LNCAP (cell line): Measurements from ENCODE around the gene CREB5.

Experiments used
- TF ChIP-seq, protein P1 (sequence below): fragments of 450-650 bp; IDR thresholded peaks from 2 replicates; pipeline ENCODE4 v1.5.1; 2017; ENCODE audit warnings: mild to moderate bottlenecking

Gene CREB5

DNA sequence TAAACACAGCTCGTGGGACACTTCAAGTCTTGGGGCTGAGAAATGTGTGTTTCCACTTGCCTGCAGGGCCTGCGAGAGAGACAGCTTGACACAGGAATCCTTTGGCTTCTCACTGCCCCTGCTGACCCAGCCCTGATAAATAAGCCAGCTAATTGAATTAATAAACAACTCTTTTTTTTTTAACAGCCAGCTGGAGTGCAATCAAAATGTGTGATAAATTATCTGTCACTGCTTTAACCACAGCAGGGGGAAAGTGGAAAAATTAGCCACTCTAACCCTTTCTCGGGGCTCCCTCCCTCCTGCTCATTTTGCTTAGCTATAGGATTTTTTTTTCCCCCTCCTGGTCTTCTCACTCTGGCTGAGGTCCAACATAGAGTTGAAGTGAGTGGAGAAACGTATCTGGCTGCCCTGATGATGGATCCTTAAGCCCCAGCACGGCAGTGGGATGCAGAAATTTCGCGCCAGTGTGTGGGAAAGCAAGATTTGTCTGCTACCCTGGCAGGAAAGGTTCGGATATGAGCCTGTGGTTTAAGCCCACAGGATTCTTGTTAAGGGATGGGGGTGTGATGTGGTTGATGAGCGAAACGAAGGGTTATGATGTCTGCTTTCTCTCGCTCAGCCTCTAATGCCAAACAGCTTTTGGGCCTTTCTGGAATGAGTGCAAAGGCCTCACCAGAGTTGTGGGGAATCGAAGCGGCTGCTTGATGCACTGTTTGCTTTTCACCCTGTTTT is 372.0 kb downstream of the CREB5 start:
- TF ChIP-seq, protein P1, sequence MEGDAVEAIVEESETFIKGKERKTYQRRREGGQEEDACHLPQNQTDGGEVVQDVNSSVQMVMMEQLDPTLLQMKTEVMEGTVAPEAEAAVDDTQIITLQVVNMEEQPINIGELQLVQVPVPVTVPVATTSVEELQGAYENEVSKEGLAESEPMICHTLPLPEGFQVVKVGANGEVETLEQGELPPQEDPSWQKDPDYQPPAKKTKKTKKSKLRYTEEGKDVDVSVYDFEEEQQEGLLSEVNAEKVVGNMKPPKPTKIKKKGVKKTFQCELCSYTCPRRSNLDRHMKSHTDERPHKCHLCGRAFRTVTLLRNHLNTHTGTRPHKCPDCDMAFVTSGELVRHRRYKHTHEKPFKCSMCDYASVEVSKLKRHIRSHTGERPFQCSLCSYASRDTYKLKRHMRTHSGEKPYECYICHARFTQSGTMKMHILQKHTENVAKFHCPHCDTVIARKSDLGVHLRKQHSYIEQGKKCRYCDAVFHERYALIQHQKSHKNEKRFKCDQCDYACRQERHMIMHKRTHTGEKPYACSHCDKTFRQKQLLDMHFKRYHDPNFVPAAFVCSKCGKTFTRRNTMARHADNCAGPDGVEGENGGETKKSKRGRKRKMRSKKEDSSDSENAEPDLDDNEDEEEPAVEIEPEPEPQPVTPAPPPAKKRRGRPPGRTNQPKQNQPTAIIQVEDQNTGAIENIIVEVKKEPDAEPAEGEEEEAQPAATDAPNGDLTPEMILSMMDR, result no peak

DNA sequence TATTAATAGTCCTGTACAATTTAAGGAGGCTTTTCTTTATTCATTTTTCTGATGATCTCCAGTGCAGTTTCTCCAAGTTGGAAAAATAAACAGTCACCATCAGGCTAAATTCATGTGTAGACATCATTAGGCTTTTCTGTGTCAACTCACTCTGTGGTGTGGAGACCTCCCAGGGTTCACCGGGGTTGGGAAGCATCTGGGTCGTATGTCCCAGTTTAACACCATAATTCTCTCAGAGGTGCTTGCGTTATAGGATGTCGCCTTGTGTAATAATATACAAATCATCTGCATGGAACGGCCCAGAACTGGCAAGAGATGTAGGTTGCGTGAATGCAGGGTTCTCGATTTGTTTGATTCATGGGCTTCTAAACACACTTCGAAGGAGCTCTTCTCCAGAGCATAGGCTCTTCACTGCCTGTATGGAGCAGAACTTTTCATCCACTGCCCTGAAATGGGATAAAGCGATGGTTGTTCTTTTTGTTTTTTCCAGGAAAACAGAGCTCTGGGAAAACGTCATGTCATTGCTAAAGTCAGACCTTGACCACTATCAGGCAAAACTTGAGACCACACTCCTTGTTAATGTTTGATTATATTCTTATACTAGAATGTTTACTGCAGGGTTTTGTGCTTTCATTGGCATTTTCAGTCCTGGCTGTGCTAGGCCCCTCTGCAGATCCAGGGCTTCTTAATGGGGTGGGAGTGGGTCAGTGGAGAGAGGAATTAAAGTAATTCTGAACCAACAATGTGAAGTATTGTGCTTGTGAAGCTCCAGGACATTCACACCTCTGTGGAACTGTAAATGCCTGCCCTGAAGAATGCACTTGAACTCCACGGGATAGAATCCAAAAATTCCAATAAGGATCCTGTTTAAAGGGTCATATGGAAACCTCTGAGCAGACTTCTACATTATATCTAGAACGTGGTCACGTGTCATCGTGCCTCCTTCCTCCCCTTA is 373.0 kb downstream of the CREB5 start:
- TF ChIP-seq, protein P1, result no peak

DNA sequence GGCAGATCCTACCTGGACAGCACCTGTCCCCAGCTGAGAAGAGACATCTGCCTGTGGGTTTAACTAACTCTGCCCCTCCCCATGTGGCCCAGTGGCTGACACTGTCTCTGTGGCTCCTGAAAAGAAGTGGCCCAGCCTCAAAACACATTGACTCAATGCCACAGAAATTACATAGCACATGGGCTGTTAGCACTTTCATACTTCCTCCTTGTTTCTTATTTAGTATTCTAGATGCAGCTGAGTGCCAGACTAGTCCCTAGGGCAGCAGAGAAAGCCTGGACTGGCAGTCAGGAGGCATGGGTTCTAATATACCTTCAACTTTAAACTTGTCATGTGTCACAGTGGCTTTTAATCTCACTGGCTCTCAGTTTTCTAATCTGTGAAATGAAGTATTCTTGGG is 374.8 kb downstream of the CREB5 start:
- TF ChIP-seq, protein P1, result no peak

DNA sequence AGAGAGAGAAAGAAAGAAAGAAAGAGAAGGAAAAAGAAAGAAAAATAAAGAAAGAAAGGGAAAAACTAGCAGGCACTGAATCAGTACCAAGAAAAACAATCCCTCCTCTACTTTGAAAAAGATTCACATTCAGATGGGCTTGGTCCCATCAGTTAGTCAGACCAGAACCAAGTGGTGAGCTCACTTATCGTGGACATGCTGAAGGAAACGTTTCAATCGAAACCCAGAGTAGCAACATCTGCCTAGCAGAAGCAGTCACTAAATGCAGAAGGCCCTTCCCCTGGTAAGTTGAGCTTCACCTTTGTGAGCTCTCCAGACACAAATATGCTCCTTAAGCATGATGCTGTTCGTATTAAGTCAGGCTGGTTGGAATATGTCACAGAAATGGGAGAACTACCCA is 378.1 kb downstream of the CREB5 start:
- TF ChIP-seq, protein P1, result no peak

DNA sequence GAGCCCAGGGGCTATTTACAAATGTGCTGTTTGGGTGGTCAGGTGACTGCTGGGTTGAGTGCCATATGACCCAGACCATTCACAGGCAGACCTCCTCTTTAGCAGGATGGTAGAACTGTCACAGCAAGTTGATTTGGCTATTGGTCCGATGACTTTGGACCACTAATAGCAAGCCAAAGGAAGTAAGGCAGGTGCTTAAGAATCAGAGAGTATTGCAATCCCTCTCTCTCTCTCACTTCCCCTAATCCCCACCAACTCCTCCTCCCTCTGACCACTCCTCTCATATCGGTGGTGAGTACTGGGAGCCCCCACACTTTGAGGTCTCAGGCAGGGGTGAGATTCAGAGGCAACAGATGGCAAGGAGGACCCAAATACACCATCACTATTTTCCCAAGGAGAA is 380.5 kb downstream of the CREB5 start:
- TF ChIP-seq, protein P1, result no peak

DNA sequence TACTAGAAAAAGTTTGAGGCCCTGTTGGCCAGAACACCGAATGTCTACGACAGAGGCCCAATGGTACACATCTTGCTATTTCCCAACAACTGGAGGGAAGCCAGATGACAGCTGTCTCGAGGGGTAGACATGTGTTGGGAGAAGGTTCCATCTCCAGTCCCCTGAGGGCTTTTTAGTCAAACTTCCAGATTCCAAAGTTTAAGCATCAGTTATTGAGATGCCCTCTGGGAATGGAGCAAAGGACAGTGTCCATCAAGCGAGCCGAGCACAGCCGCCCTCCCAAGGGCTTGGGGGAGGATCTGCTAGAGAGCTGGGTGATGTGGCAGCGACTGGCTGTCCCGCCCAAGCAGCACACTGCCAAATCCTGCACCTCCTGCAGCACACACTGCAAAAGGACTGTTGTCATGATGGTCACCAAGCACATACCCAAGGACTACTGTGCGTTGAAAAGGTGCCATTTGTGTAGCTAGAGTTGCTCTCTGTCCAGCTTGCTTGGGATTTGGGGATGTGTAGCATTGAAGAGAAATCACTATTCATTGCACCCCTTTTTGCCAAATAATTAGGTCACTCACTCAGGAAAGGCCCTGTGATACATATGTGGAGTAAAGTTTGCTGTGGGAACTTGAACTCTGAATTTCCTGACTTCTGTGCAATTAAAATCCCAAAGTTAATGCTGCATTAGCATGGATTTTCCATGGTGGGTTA is 381.2 kb downstream of the CREB5 start:
- TF ChIP-seq, protein P1, result no peak

DNA sequence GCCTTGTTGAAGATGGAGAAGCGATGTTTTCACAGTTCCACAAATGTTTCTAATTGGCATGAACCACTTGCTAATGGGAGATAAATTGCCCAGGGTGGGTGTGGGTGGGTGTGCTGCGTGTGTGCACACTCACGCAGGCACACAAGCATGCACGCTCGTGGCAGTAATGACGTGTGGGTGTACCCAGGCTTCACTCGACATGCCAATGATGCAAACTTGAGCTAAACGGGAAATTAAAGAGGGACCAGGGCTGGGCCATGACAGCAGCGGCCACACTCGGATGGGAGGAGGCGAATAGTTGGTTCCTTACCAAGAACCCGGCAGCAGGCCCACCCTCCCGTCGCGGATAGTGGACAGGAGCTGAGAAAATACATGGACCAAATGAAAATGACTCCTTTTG is 386.0 kb downstream of the CREB5 start:
- TF ChIP-seq, protein P1, result no peak
